Activated naive CD4-positive, alpha-beta T cell treated with anti-CD3 and anti-CD28 coated beads, Interleukin-2, amount 50 U/mL, for 24 hours (primary cell): Measurements from ENCODE around the gene PWP2.
"Not testable (repeated sequence)": the region's sequence is repeated elsewhere in the genome, so short reads cannot be mapped to it uniquely, and the experiment has no call there.

Source experiments
- H3K27ac Mint-ChIP-seq: one replicate; pipeline ENCODE4 v1.8.0; 2021; ENCODE audit warnings: mild to moderate bottlenecking, mixed read lengths
- H3K27me3 Mint-ChIP-seq: one replicate; pipeline ENCODE4 v1.8.0; 2021; ENCODE audit warnings: mixed read lengths
- H3K36me3 Mint-ChIP-seq: one replicate; pipeline ENCODE4 v1.8.0; 2021; ENCODE audit warnings: mixed read lengths
- H3K4me1 Mint-ChIP-seq: one replicate; pipeline ENCODE4 v1.8.0; 2021; ENCODE audit warnings: mixed read lengths
- H3K4me3 Mint-ChIP-seq: one replicate; pipeline ENCODE4 v1.8.0; 2021; ENCODE audit warnings: mild to moderate bottlenecking, mixed read lengths
- H3K9me3 Mint-ChIP-seq: one replicate; pipeline ENCODE4 v1.8.0; 2021; ENCODE audit warnings: mixed read lengths

PWP2 gene

GRCh38 chr21:44142470-44142869 is 35.3 kb downstream of the PWP2 start:
- H3K4me1 Mint-ChIP-seq, H3K36me3 Mint-ChIP-seq, H3K27me3 Mint-ChIP-seq, H3K4me3 Mint-ChIP-seq, H3K9me3 Mint-ChIP-seq, H3K27ac Mint-ChIP-seq: not testable (repeated sequence)

GRCh38 chr21:44143380-44143779 is 36.2 kb downstream of the PWP2 start:
- H3K36me3 Mint-ChIP-seq, H3K9me3 Mint-ChIP-seq, H3K27ac Mint-ChIP-seq, H3K27me3 Mint-ChIP-seq, H3K4me3 Mint-ChIP-seq, H3K4me1 Mint-ChIP-seq: not testable (repeated sequence)

DNA sequence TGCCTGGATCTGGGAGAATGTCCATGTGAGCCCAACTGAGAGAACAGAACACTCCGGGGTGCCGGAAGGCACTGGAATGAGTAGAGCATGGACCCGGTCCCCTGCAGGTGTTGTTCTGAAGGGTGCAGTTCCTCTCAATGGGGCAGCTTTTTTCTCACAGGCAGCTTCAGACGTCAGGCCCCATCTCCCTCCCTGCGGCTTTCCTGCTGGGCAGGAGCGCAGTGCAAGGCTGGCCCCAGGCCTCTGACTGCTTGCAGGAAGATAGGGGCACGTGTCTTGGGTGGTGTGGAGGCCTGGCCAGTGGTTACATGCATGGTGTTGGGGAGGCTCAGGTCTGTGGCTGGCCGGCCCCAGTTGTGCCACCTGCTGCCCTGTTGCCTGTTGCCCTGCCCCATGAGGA is 36.8 kb downstream of the PWP2 start:
- H3K27ac Mint-ChIP-seq, H3K36me3 Mint-ChIP-seq, H3K4me1 Mint-ChIP-seq, H3K9me3 Mint-ChIP-seq, H3K4me3 Mint-ChIP-seq, H3K27me3 Mint-ChIP-seq: not testable (repeated sequence)

DNA sequence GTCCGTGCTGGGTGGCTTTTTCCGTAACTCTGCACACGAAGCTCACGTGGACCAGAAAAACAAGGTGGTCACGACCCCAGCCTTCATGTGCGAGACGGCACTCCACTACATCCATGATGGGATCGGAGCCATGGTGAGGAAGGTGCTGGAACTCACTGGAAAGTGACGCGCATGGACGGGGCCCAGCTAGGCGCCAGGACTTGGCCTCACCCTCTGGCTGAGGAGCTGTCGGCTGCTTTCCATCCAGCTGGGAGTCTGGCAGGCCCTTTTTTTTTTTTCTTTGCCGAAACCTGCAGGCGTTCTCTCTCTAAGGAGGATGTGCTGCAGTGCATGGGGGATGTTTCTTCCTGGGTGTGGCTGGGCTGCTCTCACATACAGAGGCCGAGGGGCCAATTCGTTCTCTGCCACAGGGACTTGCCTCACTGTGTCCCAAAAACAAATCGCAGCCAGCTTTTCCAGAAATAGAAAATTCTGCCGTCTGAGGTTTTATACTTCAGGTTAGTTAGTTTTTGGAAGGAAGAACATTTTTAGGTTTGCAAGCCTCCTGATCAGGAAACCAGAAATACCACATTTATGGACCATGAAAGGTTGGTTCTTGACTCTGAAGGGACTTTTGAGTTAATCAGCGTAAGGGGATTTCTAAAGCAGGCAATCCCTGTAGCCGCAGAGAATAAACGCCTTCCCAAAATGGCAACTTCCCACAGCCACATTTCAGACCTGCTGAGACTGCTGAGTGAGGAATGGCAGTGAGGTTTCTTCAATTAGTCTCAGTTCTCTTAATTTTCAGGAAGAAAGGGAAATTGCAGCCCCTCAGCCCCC is 37.8 kb downstream of the PWP2 start:
- H3K27ac Mint-ChIP-seq, H3K27me3 Mint-ChIP-seq, H3K36me3 Mint-ChIP-seq, H3K4me3 Mint-ChIP-seq, H3K4me1 Mint-ChIP-seq, H3K9me3 Mint-ChIP-seq: not testable (repeated sequence)

- not testable (repeated sequence) for H3K4me3 Mint-ChIP-seq, H3K36me3 Mint-ChIP-seq, H3K27ac Mint-ChIP-seq, H3K27me3 Mint-ChIP-seq, H3K9me3 Mint-ChIP-seq, H3K4me1 Mint-ChIP-seq
Observed at GRCh38 chr21:44145616-44146015, 38.4 kb downstream of the PWP2 start.

GRCh38 chr21:44147108-44147507 is 39.9 kb downstream of the PWP2 start:
- H3K4me3 Mint-ChIP-seq, H3K4me1 Mint-ChIP-seq, H3K36me3 Mint-ChIP-seq, H3K9me3 Mint-ChIP-seq, H3K27ac Mint-ChIP-seq, H3K27me3 Mint-ChIP-seq: not testable (repeated sequence)

- H3K27ac Mint-ChIP-seq, H3K4me1 Mint-ChIP-seq, H3K27me3 Mint-ChIP-seq, H3K36me3 Mint-ChIP-seq, H3K4me3 Mint-ChIP-seq, H3K9me3 Mint-ChIP-seq: not testable (repeated sequence)
Observed at GRCh38 chr21:44150255-44150654, 43.1 kb downstream of the PWP2 start.

DNA sequence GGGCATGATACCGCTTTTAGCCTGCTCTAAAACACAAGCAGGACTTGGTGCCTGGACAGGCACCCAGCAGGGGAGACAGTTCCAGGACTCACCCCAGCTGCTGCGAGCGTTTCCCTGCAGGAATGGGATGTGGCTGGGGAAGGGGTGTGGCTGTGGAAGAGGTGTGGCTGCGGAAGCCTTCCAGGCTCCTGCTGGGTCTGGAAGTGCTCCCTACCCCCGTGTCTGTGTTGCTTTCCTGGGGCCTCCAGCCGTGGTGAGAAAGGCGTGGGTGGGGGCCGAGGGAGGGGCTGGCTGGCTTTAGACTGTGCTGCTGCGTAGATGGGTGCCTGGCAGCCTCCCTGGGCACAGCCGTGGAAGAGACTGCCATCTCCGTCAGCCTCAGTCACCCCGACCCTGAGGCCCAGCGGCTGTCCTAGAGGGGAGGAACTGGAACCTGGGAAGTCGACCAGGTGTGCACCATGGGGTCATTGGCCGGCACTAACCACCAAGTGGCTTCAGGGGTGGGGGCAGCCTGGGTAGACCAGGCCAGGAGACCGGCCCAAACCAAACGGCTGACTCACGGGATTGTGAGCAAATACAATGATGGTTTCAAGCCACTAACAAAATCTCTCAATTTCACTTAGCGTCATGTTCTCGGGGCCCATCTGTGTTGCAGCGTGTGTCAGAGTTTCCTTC is 46.2 kb downstream of the PWP2 start:
- not testable (repeated sequence) for H3K4me3 Mint-ChIP-seq, H3K27ac Mint-ChIP-seq, H3K36me3 Mint-ChIP-seq, H3K9me3 Mint-ChIP-seq, H3K4me1 Mint-ChIP-seq, H3K27me3 Mint-ChIP-seq

DNA sequence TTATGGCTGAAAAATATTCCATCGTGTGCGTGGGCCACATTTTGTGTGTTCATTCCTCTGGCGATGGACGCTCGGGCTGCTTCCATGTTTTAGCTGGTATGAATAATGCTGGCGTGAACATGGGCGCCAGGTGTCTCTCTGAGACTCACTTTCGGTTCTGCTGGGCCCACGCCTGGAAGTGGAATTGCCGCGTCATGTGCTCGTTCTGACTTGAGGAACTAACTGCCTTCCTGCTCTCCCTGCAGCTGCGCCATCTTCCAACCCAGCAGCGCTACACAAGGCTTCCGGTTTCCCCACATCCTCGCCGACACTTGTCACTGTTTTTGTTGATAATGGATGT is 46.7 kb downstream of the PWP2 start:
- not testable (repeated sequence) for H3K4me1 Mint-ChIP-seq, H3K27ac Mint-ChIP-seq, H3K9me3 Mint-ChIP-seq, H3K27me3 Mint-ChIP-seq, H3K36me3 Mint-ChIP-seq, H3K4me3 Mint-ChIP-seq

- not testable (repeated sequence) for H3K27ac Mint-ChIP-seq, H3K4me3 Mint-ChIP-seq, H3K9me3 Mint-ChIP-seq, H3K4me1 Mint-ChIP-seq, H3K36me3 Mint-ChIP-seq, H3K27me3 Mint-ChIP-seq
Observed at GRCh38 chr21:44154816-44155230, 47.6 kb downstream of the PWP2 start.

DNA sequence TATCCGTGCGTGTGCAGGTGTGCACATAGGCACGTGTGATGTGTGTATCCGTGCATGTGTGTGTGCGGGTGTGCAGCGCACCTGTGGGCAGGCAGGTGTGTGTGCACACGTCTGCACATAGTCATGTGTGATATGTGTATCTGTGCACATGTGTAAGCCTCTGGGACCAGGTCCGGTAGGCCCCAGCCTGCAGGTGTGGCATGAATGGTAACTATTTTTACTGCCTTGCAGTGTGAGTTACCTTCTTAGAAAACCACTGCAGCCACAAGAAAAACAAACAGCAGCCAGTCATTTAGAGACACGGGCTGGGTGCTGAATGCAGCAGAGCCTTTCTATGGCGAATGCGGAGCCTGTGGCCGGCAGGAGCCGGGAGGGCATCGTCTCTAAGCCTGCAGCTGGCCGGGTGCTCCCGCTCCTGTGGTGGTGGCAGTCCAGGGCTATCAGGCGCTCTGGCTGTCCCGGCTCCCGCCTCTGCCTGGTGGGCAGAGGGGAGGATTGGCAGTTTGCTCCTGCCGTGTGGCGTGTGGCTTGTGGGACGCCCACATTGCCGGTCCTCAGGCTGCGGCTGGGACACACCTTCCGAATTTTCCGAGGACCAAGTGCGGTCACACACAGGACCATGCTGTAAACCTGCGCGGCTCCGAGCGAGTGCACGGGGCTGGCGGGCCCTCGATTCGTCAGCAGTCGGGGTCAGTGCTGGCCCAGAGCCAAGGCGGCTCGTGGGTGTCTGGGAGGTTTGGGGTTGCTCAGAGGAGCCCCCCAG is 48.2 kb downstream of the PWP2 start:
- H3K36me3 Mint-ChIP-seq, H3K9me3 Mint-ChIP-seq, H3K27me3 Mint-ChIP-seq, H3K4me1 Mint-ChIP-seq, H3K4me3 Mint-ChIP-seq, H3K27ac Mint-ChIP-seq: not testable (repeated sequence)

GRCh38 chr21:44155994-44156380 is 48.8 kb downstream of the PWP2 start:
- H3K4me3 Mint-ChIP-seq, H3K4me1 Mint-ChIP-seq, H3K27me3 Mint-ChIP-seq, H3K9me3 Mint-ChIP-seq, H3K27ac Mint-ChIP-seq, H3K36me3 Mint-ChIP-seq: not testable (repeated sequence)

DNA sequence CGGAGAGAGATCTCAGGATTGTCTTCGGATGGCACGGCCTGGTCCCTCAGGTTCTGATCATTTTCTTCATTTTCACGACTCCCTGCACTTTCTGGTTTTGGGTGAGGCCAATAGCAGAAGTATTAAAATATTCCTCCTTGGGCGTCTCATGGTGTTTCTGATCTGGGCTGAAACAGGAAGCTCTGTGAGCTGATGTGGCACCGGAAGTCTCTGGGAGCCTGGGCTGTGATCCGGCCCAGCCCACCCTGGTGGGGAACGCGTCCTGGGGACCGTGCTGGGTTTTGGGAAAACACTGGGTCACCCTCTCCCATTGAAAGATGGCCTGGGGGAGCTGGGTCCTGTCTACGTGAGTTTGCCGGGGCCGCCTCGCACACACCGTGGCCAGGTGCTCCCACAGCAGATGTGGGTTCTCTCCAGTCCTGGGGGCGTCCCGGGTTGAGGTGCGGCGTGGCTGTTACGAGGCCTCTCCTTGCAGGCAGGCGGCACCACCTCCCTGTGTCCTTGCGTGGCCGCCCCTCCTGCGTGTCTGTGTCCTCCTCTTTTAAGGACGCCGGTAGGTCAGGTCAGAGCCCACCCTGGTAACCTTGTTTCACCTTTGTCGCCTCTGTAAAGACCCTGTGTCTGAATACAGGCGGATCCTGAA is 50.4 kb downstream of the PWP2 start:
- H3K4me1 Mint-ChIP-seq, H3K27me3 Mint-ChIP-seq, H3K9me3 Mint-ChIP-seq, H3K27ac Mint-ChIP-seq, H3K36me3 Mint-ChIP-seq, H3K4me3 Mint-ChIP-seq: not testable (repeated sequence)

DNA sequence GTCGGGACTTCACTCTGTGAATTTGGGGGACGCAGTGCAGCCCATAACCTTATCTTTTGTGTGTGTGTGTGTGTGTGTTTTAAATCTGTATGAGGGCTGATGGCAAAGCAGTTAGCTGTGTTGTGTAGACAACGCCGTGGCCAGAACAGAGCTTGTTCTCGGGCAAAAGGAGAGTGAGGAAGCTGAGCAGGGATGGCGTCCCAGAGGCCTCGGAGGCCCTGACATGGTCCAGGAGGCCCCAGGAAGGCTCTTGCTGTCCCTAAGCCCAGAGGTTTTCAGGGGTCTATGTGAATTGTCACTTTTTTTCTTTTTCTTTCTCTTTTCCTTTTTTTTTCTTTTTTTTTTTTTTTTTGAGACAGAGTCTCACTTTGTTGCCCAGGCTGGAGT is 50.9 kb downstream of the PWP2 start:
- not testable (repeated sequence) for H3K9me3 Mint-ChIP-seq, H3K27ac Mint-ChIP-seq, H3K27me3 Mint-ChIP-seq, H3K4me3 Mint-ChIP-seq, H3K4me1 Mint-ChIP-seq, H3K36me3 Mint-ChIP-seq

- H3K4me1 Mint-ChIP-seq, H3K4me3 Mint-ChIP-seq, H3K9me3 Mint-ChIP-seq, H3K27ac Mint-ChIP-seq, H3K36me3 Mint-ChIP-seq, H3K27me3 Mint-ChIP-seq: not testable (repeated sequence)
Observed at GRCh38 chr21:44159349-44160297, 52.4 kb downstream of the PWP2 start.
